NCI-H2196 treated with DMSO at 0.1 percent for 48 hours (cell line): ENCODE data around the gene CD38.

ENCODE experiments used
- DNase-seq: peaks from one replicate; lab custom pipeline; 2025; ENCODE audit not compliant: unreplicated experiment; lab: John Stamatoyannopoulos, UW

Gene CD38

DNA sequence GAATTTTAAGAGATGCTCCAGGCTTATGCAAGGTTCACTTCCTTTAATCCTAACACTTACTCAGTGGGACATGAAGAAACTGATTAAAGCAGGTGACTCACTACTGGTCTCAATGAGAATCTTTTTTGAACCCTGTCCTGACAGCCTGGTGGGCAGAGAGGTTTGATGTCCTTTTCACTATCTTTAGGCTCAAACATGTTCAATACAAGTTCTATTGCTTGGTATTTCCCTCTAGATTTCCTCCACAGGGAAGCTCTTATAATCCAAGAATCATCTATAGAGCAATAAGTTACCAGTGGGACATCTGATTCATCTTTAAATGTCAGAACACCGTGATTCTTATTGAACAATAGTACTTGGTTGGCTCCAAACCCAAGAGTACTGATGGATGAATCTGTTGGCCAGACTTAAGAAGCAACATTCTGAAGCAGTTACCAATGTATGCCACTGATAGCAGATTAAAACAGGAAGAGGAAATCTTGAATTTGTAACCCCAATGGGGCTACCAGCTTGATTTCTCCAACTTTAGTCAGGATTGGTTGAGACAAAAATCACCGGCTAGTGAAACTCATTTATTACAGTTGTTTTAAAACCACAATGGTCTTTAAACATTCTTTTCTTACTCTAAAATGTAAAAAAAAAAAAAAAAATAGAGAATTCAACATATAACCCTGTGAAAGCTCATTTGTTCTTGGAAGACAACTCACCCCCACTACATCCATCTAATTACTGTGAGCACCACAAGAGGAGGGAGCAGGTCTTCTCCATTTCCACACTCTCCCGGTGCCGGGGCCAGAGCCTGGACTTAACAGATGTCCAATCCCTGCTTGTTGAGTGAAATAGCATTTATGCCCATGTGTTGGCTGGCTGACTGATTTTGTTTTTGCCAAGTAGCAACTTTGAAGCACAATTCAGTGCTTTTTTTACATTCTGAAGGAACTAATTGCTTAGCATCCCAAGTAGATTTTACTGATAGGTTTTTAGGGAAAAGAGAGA lies 117.1 kb downstream of the CD38 start:
- no peak for DNase-seq

DNA sequence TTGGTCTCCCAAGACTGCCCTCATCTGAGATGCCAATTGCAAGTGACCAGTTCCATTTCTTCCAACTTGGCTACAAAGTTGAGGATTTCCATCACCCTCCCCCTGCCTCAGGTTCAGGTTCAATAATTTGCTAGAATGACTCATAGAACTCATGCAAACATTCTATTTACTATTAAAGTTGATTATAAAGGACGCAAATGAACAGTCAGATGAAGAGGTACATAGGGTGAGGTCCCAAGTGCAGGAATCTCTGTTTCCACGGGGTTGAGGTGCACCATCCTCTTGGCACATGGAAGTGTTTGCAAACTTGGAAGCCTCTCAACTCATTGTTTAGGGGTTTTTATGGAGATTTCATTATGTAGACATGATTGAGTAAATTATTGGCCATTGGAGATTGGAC lies 119.4 kb downstream of the CD38 start:
- no peak for DNase-seq

DNA sequence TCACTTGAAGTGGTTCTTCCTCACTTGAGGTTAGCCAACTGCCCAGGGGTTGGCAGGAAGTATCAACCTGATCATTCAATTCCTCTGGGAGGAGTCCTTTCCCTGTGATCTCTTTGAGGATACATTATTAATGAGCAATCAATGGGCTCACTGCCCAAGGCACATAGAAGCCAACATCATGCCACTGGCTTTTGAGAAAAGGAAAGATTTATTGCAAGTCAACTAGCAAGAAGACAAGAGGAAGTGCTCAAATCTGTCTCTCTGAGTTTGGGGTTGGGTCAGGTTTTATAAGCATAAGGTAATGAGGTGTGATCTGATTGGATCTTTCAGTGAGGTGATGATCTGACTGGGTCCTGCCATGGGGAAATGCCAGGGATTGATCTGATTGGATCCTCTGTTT lies 120.8 kb downstream of the CD38 start:
- no peak for DNase-seq

DNA sequence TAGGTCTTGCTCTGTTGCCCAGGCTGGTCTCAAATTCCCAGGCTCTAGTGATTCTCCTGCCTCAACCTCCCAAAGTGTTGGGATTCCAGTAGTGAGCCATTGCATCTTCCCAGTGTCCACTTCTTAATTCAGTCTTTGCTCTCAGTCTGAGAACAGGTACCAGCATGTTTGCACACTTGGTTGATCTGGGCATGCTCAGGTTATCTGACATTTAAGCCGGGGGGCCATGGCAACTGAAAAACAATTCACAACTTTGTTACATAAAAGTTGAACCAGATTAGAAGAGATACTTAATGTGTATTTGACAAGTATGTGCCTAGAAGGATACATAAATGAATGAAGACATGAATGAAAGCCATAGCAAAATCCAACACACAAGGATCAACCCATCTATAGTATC lies 121.4 kb downstream of the CD38 start:
- DNase-seq, result no peak

DNA sequence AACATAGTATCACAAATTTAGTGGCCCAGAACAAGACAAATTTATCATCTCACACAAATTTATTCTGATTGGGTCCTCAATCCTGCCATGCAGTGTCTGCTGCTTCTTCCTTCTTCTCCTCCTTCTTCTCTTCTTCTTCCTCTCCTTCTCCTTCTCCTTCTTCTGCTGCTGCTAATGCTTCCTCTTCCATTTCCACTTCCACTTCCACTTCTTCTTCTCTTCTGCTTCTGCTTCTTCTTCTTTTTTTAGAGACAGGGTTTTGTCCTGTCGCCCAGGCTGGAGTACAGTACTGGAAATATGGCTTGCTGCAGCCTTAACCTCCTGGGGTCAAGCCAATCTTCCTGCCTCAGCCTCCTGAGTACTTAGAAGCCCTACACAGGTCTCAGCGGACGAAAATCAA lies 122.9 kb downstream of the CD38 start:
- DNase-seq, result no peak

DNA sequence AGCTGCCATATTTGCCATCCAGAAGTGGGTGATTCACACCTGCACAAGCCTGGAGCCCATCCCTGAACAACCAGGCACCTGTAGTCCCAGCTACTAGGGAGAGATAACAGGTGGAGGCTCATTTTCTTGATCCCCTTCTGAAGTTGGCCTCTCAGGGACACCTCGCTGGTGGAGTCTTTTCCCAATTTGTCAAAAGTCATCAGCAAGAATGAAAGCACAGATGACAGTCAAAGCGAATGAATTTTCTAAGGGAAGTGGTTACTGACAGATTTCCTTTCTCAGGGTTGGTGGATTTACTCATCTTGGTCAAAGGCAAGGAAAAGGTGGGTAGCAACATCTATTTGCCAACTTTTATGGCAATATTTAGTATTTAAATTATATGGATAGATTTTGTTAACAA lies 123.9 kb downstream of the CD38 start:
- DNase-seq, result no peak

DNA sequence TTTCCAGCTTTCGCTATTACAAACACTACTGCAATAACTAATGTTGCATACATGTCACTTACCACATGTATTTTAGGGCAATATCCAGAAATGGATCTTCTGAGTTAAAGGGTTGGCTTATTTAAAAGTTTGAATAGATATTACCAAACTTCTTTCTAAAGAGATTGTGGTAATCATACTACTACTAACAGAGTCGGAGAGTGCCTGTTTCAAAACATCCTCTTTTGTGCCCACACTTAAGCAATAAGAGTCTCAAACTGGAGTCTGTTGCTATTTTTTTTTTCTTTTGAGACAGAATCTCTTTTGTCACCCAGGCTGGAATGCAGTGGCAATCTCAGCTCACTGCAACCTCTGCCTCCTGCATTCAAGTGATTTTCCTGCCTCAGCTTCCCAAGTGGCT lies 124.6 kb downstream of the CD38 start:
- DNase-seq, result no peak
